ENCODE measurements around the gene TM9SF4. TPM values are rescaled to one million over a fixed set of nuclear protein-coding genes. Genes with fewer than 3 reads are reported as not detected.
A peak's percentile ranks its signal among the peaks of the same experiment; 100 is the strongest.

Gene TM9SF4
- total and polyA plus RNA-seq, 2 of the 8 experiments (the other 6 are each of a cell fraction or from before 2014, with no cell fraction given) = 38.4 to 68.7 TPM

DNA sequence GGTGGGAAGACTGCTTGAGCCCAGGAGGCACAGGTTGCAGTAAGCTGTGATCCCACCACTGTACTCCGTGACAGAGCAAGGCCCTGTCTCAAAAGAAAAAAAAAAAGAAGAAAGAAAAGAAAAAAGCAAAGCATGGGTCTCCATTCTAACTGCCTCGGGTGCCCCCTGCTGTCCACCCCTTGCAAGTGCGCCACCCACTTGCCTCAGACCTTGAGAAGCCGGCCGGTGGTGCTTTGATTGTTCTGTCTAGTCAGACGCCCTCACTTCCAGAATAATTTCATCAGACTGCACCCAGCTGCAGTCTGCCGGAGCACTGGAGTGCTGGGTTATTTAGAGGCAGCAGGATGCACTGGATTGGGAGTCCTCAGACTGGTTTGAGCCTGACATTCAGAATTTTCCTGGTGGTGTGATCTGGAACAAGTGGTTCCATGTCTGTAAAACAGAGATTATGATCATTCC, 17.6 kb upstream of the TM9SF4 start:
- Histone ChIP-seq H2BK120ac (replicated peaks; ENCODE audit: low read depth, low read length) (peak overlapping the region; percentile 65), H3K18ac (ENCODE audit: extremely low read depth, low read length) (no peak overlapping the region; the same call in 1 of the 2 replicates), H3K23ac (ENCODE audit: insufficient read length) (no peak overlapping the region), H4K8ac (ENCODE audit: extremely low read depth, insufficient read depth, low read length) (no peak overlapping the region), H3K9me3 (ENCODE audit: insufficient read depth in 2 of 2, low read depth in 1 of 2, low read length in 1 of 2) (peaks cover 4 to 7% of the 10 kb centered on the region in 2 experiments; a peak in 3 of 4 replicates), H2AFZ (ENCODE audit: low read length) (no peak overlapping the region), H3K27me3 (replicated peaks in 1 of 4; ENCODE audit: control insufficient read depth in 3 of 4, extremely low read depth in 1 of 4, insufficient read depth in 3 of 4, low read length in 3 of 4) (no peaks in the 10 kb centered on the region; a peak in 1 of 7 replicates), H2BK12ac (ENCODE audit: low read depth, low read length) (peak overlapping the region; percentile 72; the same call in 1 of the 2 replicates), H3K79me2 (ENCODE audit: control insufficient read depth in 1 of 2, insufficient read depth in 2 of 2, low read length in 2 of 2) (no peaks in the 10 kb centered on the region), H2AK5ac (ENCODE audit: low read depth, low read length) (no peak overlapping the region), H2BK5ac (ENCODE audit: low read depth, low read length) (0 out of 2 replicates have a peak overlapping the region, but pooled peaks have one; percentile 35), H3K4me3 (ENCODE audit: extremely low read depth in 1 of 4, insufficient read depth in 2 of 4, low read depth in 3 of 4, low read length in 4 of 4) (no peak overlapping the region), H3K4ac (replicated peaks; ENCODE audit: insufficient read length, low read depth, low read length) (no peak overlapping the region), H3K79me1 (ENCODE audit: low read depth, low read length) (no peaks in the 10 kb centered on the region), H4K91ac (replicated peaks; ENCODE audit: insufficient read length, low read length) (peak overlapping the region; percentile 41), H3K27ac (ENCODE audit: low read depth, low read length) (no peak overlapping the region), H4K5ac (ENCODE audit: insufficient read length, low read depth, low read length) (peak overlapping the region; percentile 47), H3K14ac (ENCODE audit: insufficient read length) (no peak overlapping the region), H2BK20ac (ENCODE audit: low read length) (no peak overlapping the region), H3K4me1 (replicated peaks in 1 of 4; ENCODE audit: control insufficient read depth in 3 of 4, insufficient read depth in 4 of 4, low read length in 3 of 4) (peaks cover 16 to 26% (median 24%) of the 10 kb centered on the region in 4 experiments), H3K36me3 (ENCODE audit: control insufficient read depth in 2 of 4, insufficient read depth in 4 of 4, low read length in 3 of 4) (no peaks in the 10 kb centered on the region; a peak in 1 of 8 replicates), H4K20me1 (replicated peaks in 1 of 2; ENCODE audit: control insufficient read depth in 1 of 2, insufficient read depth in 2 of 2, low read length in 2 of 2) (no peaks in the 10 kb centered on the region), H3K9ac (replicated peaks in 1 of 4; ENCODE audit: extremely low read depth in 1 of 4, low read depth in 3 of 4, low read length in 3 of 4) (no peak overlapping the region), H3K4me2 (ENCODE audit: insufficient read depth in 1 of 2, low read depth in 2 of 2, low read length in 2 of 2) (no peak overlapping the region), H2BK15ac (ENCODE audit: low read length) (0 out of 2 replicates have a peak overlapping the region, but pooled peaks have one; percentile 61), H3K56ac (replicated peaks; ENCODE audit: insufficient read length, low read depth, low read length) (no peak overlapping the region), H3K23me2 (ENCODE audit: low read depth, low read length) (no peaks in the 10 kb centered on the region)
- 16% methylated on average over 7 of the region's 7 CpGs; no CpG with 5 or more reads in 1 of the 2 experiments for WGBS, 2 experiments (ENCODE audit: extremely low coverage in 1 of 2, insufficient coverage in 1 of 2, insufficient read length in 1 of 2, insufficient replicate concordance in 2 of 2, low coverage in 1 of 2, low lambda C conversion rate in 2 of 2, missing lambda C conversion rate in 1 of 2)
- FAIRE-seq = peak; percentile 90
- POLR2A ChIA-PET (ENCODE audit: partially characterized antibody) = interaction anchor here (0.7 to 2.4 kb wide), 7 partner anchors 11 to 266 kb away, joined by 3 to 14 read pairs (median 3); partner anchors contain the start of gene TM9SF4
- CTCF ChIA-PET (ENCODE audit: partially characterized antibody) = interaction anchor here (0.5 to 11.9 kb wide), 38 partner anchors 8 to 1574 kb away, joined by 3 to 176 read pairs (median 4); partner anchors contain the start of genes C20orf203, FOXS1, HCK and PDRG1
- DNase-seq (ENCODE audit: low read depth in 1 of 2, low spot score in 2 of 2) = peak; percentile 62 to 93
- TF ChIP-seq SUZ12 (IDR thresholded peaks at IDR 0.05; ENCODE audit: low read length) (no peak), EZH2 (IDR thresholded peaks at IDR 0.05; ENCODE audit: low read depth, low read length, severe bottlenecking) (no peak), NRF1 (IDR thresholded peaks at IDR 0.05; ENCODE audit: low read depth, low read length) (no peak), KDM4A (IDR thresholded peaks at IDR 0.05; ENCODE audit: low read depth, low read length, severe bottlenecking) (no peak), SIN3A (conservative IDR thresholded peaks at IDR 0.05 in 1 of 2, IDR thresholded peaks at IDR 0.05 in 1 of 2; ENCODE audit: low read depth in 1 of 2, low read length in 2 of 2) (peak in 1 of 2 experiments; percentile 50; a peak in 1 of 4 replicates), TEAD4 (IDR thresholded peaks at IDR 0.05; ENCODE audit: low read depth, low read length) (no peak), GTF2F1 (IDR thresholded peaks at IDR 0.05; ENCODE audit: borderline replicate concordance, low read depth, low read length) (no peak), MAFK (IDR thresholded peaks at IDR 0.05; ENCODE audit: low read depth, low read length) (no peak), TAF1 (IDR thresholded peaks at IDR 0.05; ENCODE audit: low read depth, low read length) (0 out of 2 replicates have a peak, but pooled peaks have one; percentile 34)
- TF ChIP-seq, protein P1, sequence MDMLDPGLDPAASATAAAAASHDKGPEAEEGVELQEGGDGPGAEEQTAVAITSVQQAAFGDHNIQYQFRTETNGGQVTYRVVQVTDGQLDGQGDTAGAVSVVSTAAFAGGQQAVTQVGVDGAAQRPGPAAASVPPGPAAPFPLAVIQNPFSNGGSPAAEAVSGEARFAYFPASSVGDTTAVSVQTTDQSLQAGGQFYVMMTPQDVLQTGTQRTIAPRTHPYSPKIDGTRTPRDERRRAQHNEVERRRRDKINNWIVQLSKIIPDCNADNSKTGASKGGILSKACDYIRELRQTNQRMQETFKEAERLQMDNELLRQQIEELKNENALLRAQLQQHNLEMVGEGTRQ (IDR thresholded peaks at IDR 0.05; ENCODE audit: low read length) = no peak
- TF ChIP-seq, protein P2, sequence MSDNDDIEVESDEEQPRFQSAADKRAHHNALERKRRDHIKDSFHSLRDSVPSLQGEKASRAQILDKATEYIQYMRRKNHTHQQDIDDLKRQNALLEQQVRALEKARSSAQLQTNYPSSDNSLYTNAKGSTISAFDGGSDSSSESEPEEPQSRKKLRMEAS (IDR thresholded peaks at IDR 0.05) = peak; percentile 47; the same call in 1 of the 2 replicates

Data from H1 (cell line).